PC-9 (cell line): ENCODE results near the gene TNFRSF1A. TPM values are rescaled to one million over a fixed set of nuclear protein-coding genes. Genes with fewer than 3 reads are reported as not detected.
A peak's percentile ranks its signal among the peaks of the same experiment; 100 is the strongest.

Experiments used
- BruUV-seq: library from RNA; stranded (reverse); fragments of 400-500 nt; replicated peaks from 2 replicates; lab custom pipeline; 2021; lab: Mats Ljungman, UMichigan
- CTCF ChIA-PET: fragments of 300-600 bp; sonication (Branson Sonifier 250); formaldehyde crosslinking; loops from one replicate; lab custom pipeline; 2022; ENCODE audit warnings: antibody characterized with exemption; lab: Charles Lee
- POLR2A ChIA-PET: fragments of 300-600 bp; sonication (Branson Sonifier 250); formaldehyde crosslinking; loops from one replicate; lab custom pipeline; 2022; ENCODE audit warnings: antibody characterized with exemption; ENCODE audit not compliant: unreplicated experiment; lab: Charles Lee
- DNase-seq, 2 experiments: peaks; one replicate each; pipeline versions ENCODE4 v3.0.0 to v3.0.0-alpha.2; 2015 to 2022; ENCODE audit warnings: mixed read lengths in 1 of 2
- H2AFZ ChIP-seq: fragments of 200-600 bp; sonication (generic); 2 replicates; pipeline ENCODE4 v1.8.1; 2017; ENCODE audit warnings: antibody characterized with exemption
- H3F3A ChIP-seq: fragments of 200-600 bp; sonication (generic); 2 replicates; pipeline ENCODE4 v1.8.1; 2017; ENCODE audit warnings: antibody characterized with exemption, mild to moderate bottlenecking, low read depth; ENCODE audit not compliant: insufficient read depth
- H3K27ac ChIP-seq: fragments of 200-600 bp; sonication (generic); 2 replicates; pipeline ENCODE4 v1.6.1; 2016; ENCODE audit warnings: mixed run types
- H3K27me3 ChIP-seq: fragments of 200-600 bp; sonication (generic); 2 replicates; pipeline ENCODE4 v1.6.1; 2016; ENCODE audit warnings: low read depth, mixed run types; ENCODE audit not compliant: insufficient read depth
- H3K36me3 ChIP-seq: fragments of 200-600 bp; sonication (generic); 2 replicates; pipeline ENCODE4 v1.6.1; 2016; ENCODE audit warnings: low read depth, mixed run types
- H3K4me1 ChIP-seq: fragments of 200-600 bp; sonication (generic); replicated peaks from 2 replicates; pipeline ENCODE4 v1.6.1; 2016; ENCODE audit warnings: mixed run types; ENCODE audit not compliant: insufficient read depth
- H3K4me2 ChIP-seq: fragments of 200-600 bp; sonication (generic); 2 replicates; pipeline ENCODE4 v1.6.1; 2017; ENCODE audit warnings: mixed run types
- H3K4me3 ChIP-seq: fragments of 200-600 bp; sonication (generic); 2 replicates; pipeline ENCODE4 v1.6.1; 2016; ENCODE audit warnings: mixed run types
- H3K79me2 ChIP-seq: fragments of 200-600 bp; sonication (generic); 2 replicates; pipeline ENCODE4 v1.6.1; 2017; ENCODE audit warnings: low read depth, mixed run types
- H3K9me2 ChIP-seq: fragments of 200-600 bp; sonication (generic); 2 replicates; pipeline ENCODE4 v1.8.1; 2017; ENCODE audit warnings: mild to moderate bottlenecking; ENCODE audit not compliant: insufficient read depth
- H3K9me3 ChIP-seq: fragments of 200-600 bp; sonication (generic); 2 replicates; pipeline ENCODE4 v1.8.1; 2016; ENCODE audit warnings: low read depth; ENCODE audit not compliant: insufficient read depth
- H4K20me1 ChIP-seq: fragments of 200-600 bp; sonication (generic); 2 replicates; pipeline ENCODE4 v1.8.1; 2017; ENCODE audit not compliant: insufficient read depth
- EZH2 ChIP-seq: fragments of 200-600 bp; sonication (generic); IDR thresholded peaks from 2 replicates; pipeline ENCODE4 v1.8.0; 2017; ENCODE audit warnings: antibody characterized with exemption, low read depth
- intact Hi-C: fragments of 100-400 bp; cut with micrococcal nuclease; formaldehyde crosslinking; loops from one replicate; pipeline ENCODE4 v1.10.0; 2022; ENCODE audit not compliant: unreplicated experiment
- total RNA-seq: library from RNA; stranded (reverse); gene quantifications from 2 replicates; pipeline ENCODE4 v1.2.3, GENCODE V29; 2021
- TF ChIP-seq, protein P1 (sequence below): fragments of 200-600 bp; sonication (generic); conservative IDR thresholded peaks from 2 replicates; pipeline ENCODE4 v1.6.1; 2017; ENCODE audit warnings: mixed run types, antibody characterized with exemption, mild to moderate bottlenecking, moderate library complexity

The TNFRSF1A gene
- total RNA-seq, 1 experiment from 2014 or later: 165 TPM

DNA sequence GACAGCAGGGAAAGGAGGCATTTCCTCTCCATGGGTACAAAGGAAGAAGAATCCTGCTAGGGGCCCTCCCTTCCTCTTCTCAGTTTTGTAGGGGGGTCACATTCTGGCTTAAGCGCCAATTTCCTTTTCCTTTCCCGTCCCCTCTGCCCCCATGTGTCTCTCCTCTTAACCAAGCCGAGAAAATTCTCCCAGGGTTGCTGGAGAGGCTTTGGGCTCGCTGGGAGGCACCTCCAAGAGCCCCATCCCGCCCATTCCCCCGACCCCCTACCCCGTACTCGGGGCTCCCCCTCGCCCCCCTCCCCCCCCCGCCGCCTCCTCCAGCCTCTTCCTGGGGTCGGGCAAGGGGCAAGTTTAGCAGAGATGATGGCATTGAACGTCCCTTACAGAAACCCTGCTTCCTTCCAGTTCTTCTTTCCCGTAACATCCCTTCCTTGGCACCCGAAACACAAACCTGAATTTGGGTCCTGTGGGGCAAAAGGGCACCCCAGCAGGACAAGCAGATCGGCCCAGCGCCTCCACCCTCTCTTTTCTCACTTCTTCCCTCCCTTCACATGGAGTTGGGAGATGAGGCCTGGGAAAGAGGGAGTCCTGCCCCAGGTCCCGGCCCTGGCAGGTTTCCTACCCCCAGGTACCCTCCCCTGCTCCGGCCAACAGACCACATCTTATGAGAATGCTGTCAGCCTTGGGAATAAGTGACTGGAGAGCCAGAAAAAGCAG, 17.7 kb downstream of the TNFRSF1A start:
- H3K79me2 ChIP-seq: 0 out of 2 replicates have a peak, but pooled peaks cover 4% of the 10 kb centered on the region
- no peak overlapping the region for H3K4me3 ChIP-seq
- H3K9me2 ChIP-seq: no peaks in the 10 kb centered on the region
- TF ChIP-seq EZH2: no peak
- TF ChIP-seq, protein P1, sequence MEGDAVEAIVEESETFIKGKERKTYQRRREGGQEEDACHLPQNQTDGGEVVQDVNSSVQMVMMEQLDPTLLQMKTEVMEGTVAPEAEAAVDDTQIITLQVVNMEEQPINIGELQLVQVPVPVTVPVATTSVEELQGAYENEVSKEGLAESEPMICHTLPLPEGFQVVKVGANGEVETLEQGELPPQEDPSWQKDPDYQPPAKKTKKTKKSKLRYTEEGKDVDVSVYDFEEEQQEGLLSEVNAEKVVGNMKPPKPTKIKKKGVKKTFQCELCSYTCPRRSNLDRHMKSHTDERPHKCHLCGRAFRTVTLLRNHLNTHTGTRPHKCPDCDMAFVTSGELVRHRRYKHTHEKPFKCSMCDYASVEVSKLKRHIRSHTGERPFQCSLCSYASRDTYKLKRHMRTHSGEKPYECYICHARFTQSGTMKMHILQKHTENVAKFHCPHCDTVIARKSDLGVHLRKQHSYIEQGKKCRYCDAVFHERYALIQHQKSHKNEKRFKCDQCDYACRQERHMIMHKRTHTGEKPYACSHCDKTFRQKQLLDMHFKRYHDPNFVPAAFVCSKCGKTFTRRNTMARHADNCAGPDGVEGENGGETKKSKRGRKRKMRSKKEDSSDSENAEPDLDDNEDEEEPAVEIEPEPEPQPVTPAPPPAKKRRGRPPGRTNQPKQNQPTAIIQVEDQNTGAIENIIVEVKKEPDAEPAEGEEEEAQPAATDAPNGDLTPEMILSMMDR: no peak
- H4K20me1 ChIP-seq: peaks cover 8% of the 10 kb centered on the region; the same call in 1 of the 2 replicates
- intact Hi-C loops: loop anchor here (2.0 to 5.0 kb wide), 2 partner anchors 37 to 143 kb away; no protein-coding TSS in a partner anchor
- DNase-seq: no peak
- peak overlapping the region; percentile 60 for H3K27ac ChIP-seq
- ChIA-PET POLR2A (interaction anchor here (0.6 to 1.3 kb wide), 4 partner anchors 47 to 289 kb away, joined by 3 to 13 read pairs (median 4); no protein-coding TSS in a partner anchor), CTCF (interaction anchor here (0.6 to 1.4 kb wide), 4 partner anchors 8 to 141 kb away, joined by 3 to 6 read pairs (median 5); no protein-coding TSS in a partner anchor)
- H3F3A ChIP-seq: peaks cover 77% of the 10 kb centered on the region
- H3K9me3 ChIP-seq: no peaks in the 10 kb centered on the region
- H3K27me3 ChIP-seq: no peaks in the 10 kb centered on the region
- H3K4me2 ChIP-seq: peak overlapping the region; percentile 30; the same call in 1 of the 2 replicates
- peaks cover 20% of the 10 kb centered on the region for H3K36me3 ChIP-seq
- BruUV-seq: no TSS peak
- H3K4me1 ChIP-seq: peaks cover 39% of the 10 kb centered on the region
- H2AFZ ChIP-seq: no peak overlapping the region

DNA sequence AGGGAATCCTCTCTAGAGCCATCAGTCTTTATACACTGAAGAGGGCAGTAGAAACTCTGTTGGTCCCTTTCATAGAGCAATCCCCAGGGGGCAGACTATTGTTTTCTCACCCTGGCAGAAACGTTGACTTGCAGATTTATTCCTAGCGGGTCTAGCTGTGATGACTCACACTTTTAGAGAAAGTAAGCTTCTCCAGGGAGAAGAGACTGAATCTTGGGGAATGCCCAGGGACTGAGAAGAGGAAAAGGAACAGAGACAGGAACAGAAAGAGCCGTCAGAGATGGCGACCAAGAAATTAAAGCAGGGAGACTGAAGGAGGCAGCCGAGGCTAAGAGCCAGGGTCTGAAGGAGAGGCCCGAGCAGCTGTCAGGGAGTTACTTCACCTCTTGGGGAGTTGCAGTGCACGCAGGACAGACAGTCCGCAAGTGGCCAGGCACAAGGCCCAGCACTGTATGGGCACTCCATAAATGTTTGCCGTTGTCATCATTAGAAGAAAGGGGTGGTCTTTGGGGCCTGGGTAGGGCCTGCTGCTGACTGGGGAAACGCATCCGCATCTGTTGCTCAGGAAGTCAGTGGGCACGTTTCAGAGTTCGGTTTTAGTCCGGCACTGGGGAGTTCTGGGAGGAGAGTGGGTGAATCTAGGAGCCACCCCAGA, 18.4 kb downstream of the TNFRSF1A start:
- peak overlapping the region; percentile 30 for H3K4me2 ChIP-seq
- TSS peak; percentile 0 for BruUV-seq
- no peaks in the 10 kb centered on the region for H3K9me2 ChIP-seq
- TF ChIP-seq, protein P1: peak; percentile 79
- no peak for TF ChIP-seq EZH2
- no peak overlapping the region for H3K4me3 ChIP-seq
- ChIA-PET POLR2A (interaction anchor here (0.6 to 1.3 kb wide), 11 partner anchors 11 to 290 kb away, joined by 3 to 13 read pairs (median 5); no protein-coding TSS in a partner anchor), CTCF (interaction anchor here (0.6 to 1.4 kb wide), 12 partner anchors 9 to 1192 kb away, joined by 3 to 6 read pairs (median 4); no protein-coding TSS in a partner anchor)
- no peak overlapping the region for H2AFZ ChIP-seq
- H3K27ac ChIP-seq: peak overlapping the region; percentile 60
- H3K79me2 ChIP-seq: 0 out of 2 replicates have a peak, but pooled peaks cover 2% of the 10 kb centered on the region
- intact Hi-C loops: loop anchor here (2.0 to 5.0 kb wide), 2 partner anchors 37 to 144 kb away; no protein-coding TSS in a partner anchor
- H3K27me3 ChIP-seq: no peaks in the 10 kb centered on the region
- peak; percentile 75 to 88 for DNase-seq
- H3F3A ChIP-seq: peaks cover 78% of the 10 kb centered on the region
- peaks cover 39% of the 10 kb centered on the region for H3K4me1 ChIP-seq
- H3K36me3 ChIP-seq: peaks cover 20% of the 10 kb centered on the region
- H3K9me3 ChIP-seq: no peaks in the 10 kb centered on the region
- H4K20me1 ChIP-seq: peaks cover 5% of the 10 kb centered on the region; the same call in 1 of the 2 replicates

DNA sequence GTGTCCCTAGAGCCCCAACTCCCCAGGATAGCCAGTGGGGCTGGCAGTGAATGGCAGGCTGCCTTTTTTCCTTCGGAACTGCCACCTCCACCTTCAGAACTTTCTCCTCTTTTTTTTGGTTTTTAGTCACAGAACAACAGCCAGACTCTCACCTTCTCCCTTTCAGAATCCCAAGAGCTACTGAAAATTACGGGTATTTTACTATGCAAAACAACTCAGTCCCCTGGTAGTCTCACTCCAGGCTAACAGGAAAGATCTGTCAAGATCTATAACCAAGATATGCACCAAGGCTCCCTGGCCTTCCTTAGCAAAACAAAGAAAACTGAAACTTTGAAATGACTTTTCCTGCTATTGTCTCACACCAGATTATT, 18.9 kb downstream of the TNFRSF1A start:
- peaks cover 16% of the 10 kb centered on the region for H3K36me3 ChIP-seq
- DNase-seq: no peak
- H3K79me2 ChIP-seq: no peaks in the 10 kb centered on the region
- peaks cover 73% of the 10 kb centered on the region for H3F3A ChIP-seq
- H3K4me1 ChIP-seq: peaks cover 39% of the 10 kb centered on the region
- TF ChIP-seq EZH2: no peak
- TF ChIP-seq, protein P1: no peak
- ChIA-PET CTCF (interaction anchor here (0.6 to 1.4 kb wide), 10 partner anchors 11 to 1192 kb away, joined by 3 to 6 read pairs (median 4); no protein-coding TSS in a partner anchor), POLR2A (interaction anchor here (0.6 to 1.3 kb wide), 8 partner anchors 10 to 290 kb away, joined by 3 to 13 read pairs (median 6); no protein-coding TSS in a partner anchor)
- peak overlapping the region; percentile 60 for H3K27ac ChIP-seq
- H2AFZ ChIP-seq: no peak overlapping the region
- H3K9me3 ChIP-seq: no peaks in the 10 kb centered on the region
- H4K20me1 ChIP-seq: peaks cover 4% of the 10 kb centered on the region; the same call in 1 of the 2 replicates
- no peaks in the 10 kb centered on the region for H3K27me3 ChIP-seq
- no peak overlapping the region for H3K4me3 ChIP-seq
- intact Hi-C loops: loop anchor here (2.0 to 5.0 kb wide), 2 partner anchors 36 to 144 kb away; no protein-coding TSS in a partner anchor
- H3K9me2 ChIP-seq: no peaks in the 10 kb centered on the region
- H3K4me2 ChIP-seq: peak overlapping the region; percentile 17; the same call in 1 of the 2 replicates
- BruUV-seq: no TSS peak
